ENCODE measurements around the gene VILL. TPM values are rescaled to one million over a fixed set of nuclear protein-coding genes. Genes with fewer than 3 reads are reported as not detected.

Gene VILL
- total RNA-seq, 1 experiment from 2014 or later, result 1.2 TPM

- Histone ChIP-seq H3K4me2 (ENCODE audit: low read length) (no peak overlapping the region), H2AFZ (ENCODE audit: low read depth, low read length, poor library complexity, severe bottlenecking) (no peak overlapping the region), H3K4me1 (ENCODE audit: control insufficient read depth in 1 of 2, insufficient read depth in 2 of 2, low read length in 2 of 2) (no peaks in the 10 kb centered on the region), H3K9me3 (ENCODE audit: control insufficient read depth in 1 of 2, insufficient read depth in 1 of 2, low read depth in 1 of 2, low read length in 2 of 2) (peaks cover 0 to 4% of the 10 kb centered on the region in 2 experiments; a peak in 1 of 4 replicates), H3K27ac (ENCODE audit: low read depth, low read length) (no peak overlapping the region), H3K79me2 (ENCODE audit: insufficient read depth, low read length) (no peaks in the 10 kb centered on the region), H3K27me3 (ENCODE audit: insufficient read depth, low read length) (no peaks in the 10 kb centered on the region), H3K9me2 (ENCODE audit: insufficient read depth) (no peaks in the 10 kb centered on the region), H3K36me3 (ENCODE audit: control insufficient read depth in 1 of 2, insufficient read depth in 2 of 2, low read length in 2 of 2) (no peaks in the 10 kb centered on the region), H4K20me1 (ENCODE audit: insufficient read depth) (no peaks in the 10 kb centered on the region), H3K4me3 (replicated peaks in 1 of 2; ENCODE audit: low read depth in 1 of 2, low read length in 2 of 2) (no peak overlapping the region), H3K9ac (ENCODE audit: low read length) (no peak overlapping the region)
- ChIA-PET POLR2A (no interaction called here), CTCF (no interaction called here), RAD21 (ENCODE audit: low non-redundant PET in 1 of 2, low total read pairs in 2 of 2, uncharacterized antibody in 2 of 2, unreplicated experiment in 2 of 2) (no interaction called here)
- DNase-seq (ENCODE audit: low read depth, low spot score) (no peak), ATAC-seq (no peak)
- intact Hi-C loops (cut with micrococcal nuclease), result no loop called here
- no peak for TF ChIP-seq EZH2phosphoT487 (IDR thresholded peaks at IDR 0.05; ENCODE audit: borderline replicate concordance)
- no peak for TF ChIP-seq TCF7L2 (IDR thresholded peaks at IDR 0.05; ENCODE audit: borderline replicate concordance, extremely low read depth, insufficient read depth, insufficient read length)
- TF ChIP-seq EZH2 (IDR thresholded peaks at IDR 0.05), result no peak
- TF ChIP-seq ZNF274 (IDR thresholded peaks at IDR 0.05; ENCODE audit: low read depth, low read length), result no peak
- no peak for TF ChIP-seq MAX (IDR thresholded peaks at IDR 0.05)
- TF ChIP-seq POLR2AphosphoS5 (IDR thresholded peaks at IDR 0.05; ENCODE audit: low read depth, low read length), result no peak
- no peak for TF ChIP-seq CTCF (IDR thresholded peaks at IDR 0.05 in 2 of 3, conservative IDR thresholded peaks at IDR 0.05 in 1 of 3; ENCODE audit: borderline replicate concordance in 1 of 3, insufficient read depth in 1 of 3, low read depth in 2 of 3, low read length in 2 of 3)
- TF ChIP-seq YY1 (IDR thresholded peaks at IDR 0.05; ENCODE audit: extremely low read depth, insufficient replicate concordance, low read depth, low read length), result no peak
- no peak for TF ChIP-seq POLR2A (IDR thresholded peaks at IDR 0.05; ENCODE audit: borderline replicate concordance, extremely low read depth, insufficient read depth, insufficient read length)
- TF ChIP-seq JUND (IDR thresholded peaks at IDR 0.05), result no peak
- TF ChIP-seq SP1 (IDR thresholded peaks at IDR 0.05; ENCODE audit: low read depth), result no peak
- TF ChIP-seq ZBTB33 (IDR thresholded peaks at IDR 0.05; ENCODE audit: extremely low read depth, insufficient replicate concordance, low read length), result no peak
- no peak for TF ChIP-seq ELF1 (IDR thresholded peaks at IDR 0.05; ENCODE audit: borderline replicate concordance, low read depth)
- TF ChIP-seq CBX3 (IDR thresholded peaks at IDR 0.05; ENCODE audit: low read depth), result no peak
- no peak for TF ChIP-seq FOSL1 (IDR thresholded peaks at IDR 0.05; ENCODE audit: low read depth)
- no peak for TF ChIP-seq REST (IDR thresholded peaks at IDR 0.05; ENCODE audit: low read depth)
- no TSS peak for BruUV-seq (replicated peaks)
Observed at GRCh38 chr3:37956723-37957538, 33.7 kb upstream of the VILL start.
